Posterior vena cava (tissue), 2 donors: ENCODE results near the gene MYOZ3. TPM values are rescaled to one million over a fixed set of nuclear protein-coding genes. Genes with fewer than 3 reads are reported as not detected.

Experiments
- DNase-seq: peaks from one replicate; pipeline ENCODE4 v3.0.0-alpha.2; 2020; ENCODE audit warnings: low spot score
- intact Hi-C, 2 donors: fragments of 100-400 bp; cut with DNase I; formaldehyde crosslinking; loops; one replicate each; pipeline versions ENCODE4 v1.14.1 to v1.14.2; 2022 to 2023
- long read RNA-seq, 2 donors: library from polyadenylated mRNA; unstranded; transcript quantifications; one replicate each; pipeline ENCODE4 v2.0.0, GENCODE V29; 2020 to 2021
- total RNA-seq, 2 donors: library from RNA; stranded (reverse); fragmentation: NEBNext Ultra II Directional; extraction: Animal tissue kit (Norgen Biotek cat#: 25700); gene quantifications; one replicate each; pipeline ENCODE4 v1.2.1, GENCODE V29; 2021
- donor health status: DM: yes; HTN: yes; CAD: no.
- donor health status: DM: yes; HTN: yes; CAD: no.

The MYOZ3 gene, protein sequence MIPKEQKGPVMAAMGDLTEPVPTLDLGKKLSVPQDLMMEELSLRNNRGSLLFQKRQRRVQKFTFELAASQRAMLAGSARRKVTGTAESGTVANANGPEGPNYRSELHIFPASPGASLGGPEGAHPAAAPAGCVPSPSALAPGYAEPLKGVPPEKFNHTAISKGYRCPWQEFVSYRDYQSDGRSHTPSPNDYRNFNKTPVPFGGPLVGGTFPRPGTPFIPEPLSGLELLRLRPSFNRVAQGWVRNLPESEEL
- 1 to 10 TPM in 1 of 2 donors, under 1 TPM in 1; 0.57 to 1.3 TPM for total RNA-seq
- long read RNA-seq, donor 1, result 0 reads
- long read RNA-seq, donor 2, partial matches to known transcripts, result 1 of 1 reads
- long read RNA-seq, donor 2, other reads (novel, unspliced or antisense), result 0 of 1 reads

DNA sequence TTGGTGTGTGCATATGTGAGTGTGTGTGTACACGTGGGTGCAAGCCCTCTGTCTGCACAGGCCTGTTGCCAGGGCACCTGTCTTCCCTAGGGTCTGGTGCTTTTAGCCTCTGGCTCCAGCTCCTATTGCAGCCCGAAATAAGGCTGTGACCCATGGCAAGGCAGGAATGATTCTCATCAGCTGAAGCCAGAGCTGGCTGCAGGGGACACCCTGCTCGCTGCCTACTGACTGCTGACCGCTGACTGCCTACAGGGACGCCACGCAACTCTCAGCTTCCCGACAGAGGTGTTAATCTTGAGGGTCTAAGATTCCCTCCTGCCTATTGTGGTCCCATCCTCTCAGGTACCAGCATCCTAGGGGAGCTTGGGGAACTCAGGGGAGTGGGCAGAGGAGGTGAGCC lies at the start of gene MYOZ3:
MYOZ3 (plus strand) TSS at position 166 of the 400 bp plus-strand sequence. CDS start 1,691 bp downstream, outside the sequence.
- intact Hi-C loops, result loop anchor here in 1 of 2 donors (5.0 kb wide), 1 partner anchor 999 kb away; no protein-coding TSS in a partner anchor
- DNase-seq, result no peak

DNA sequence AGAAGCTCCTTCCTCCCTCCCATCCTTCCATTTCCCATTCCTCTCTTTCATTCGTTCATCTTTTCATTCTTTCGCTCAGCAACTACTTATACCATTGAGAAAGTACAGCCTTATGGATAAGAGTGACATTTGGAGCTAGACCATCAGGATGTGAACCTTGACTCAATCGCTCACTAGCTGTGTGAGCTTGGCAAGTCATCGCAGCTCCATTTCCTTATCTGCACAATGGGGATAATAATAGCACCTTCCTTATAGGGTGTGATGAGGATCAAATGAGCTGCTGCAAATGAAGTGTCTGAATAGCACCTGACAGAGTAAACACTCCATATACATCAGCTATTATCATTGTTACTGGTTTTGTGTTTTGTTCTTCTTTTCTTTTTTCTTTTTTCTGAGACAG lies 48.6 kb upstream of the MYOZ3 start:
- intact Hi-C loops, result no loop called here
- no peak for DNase-seq

DNA sequence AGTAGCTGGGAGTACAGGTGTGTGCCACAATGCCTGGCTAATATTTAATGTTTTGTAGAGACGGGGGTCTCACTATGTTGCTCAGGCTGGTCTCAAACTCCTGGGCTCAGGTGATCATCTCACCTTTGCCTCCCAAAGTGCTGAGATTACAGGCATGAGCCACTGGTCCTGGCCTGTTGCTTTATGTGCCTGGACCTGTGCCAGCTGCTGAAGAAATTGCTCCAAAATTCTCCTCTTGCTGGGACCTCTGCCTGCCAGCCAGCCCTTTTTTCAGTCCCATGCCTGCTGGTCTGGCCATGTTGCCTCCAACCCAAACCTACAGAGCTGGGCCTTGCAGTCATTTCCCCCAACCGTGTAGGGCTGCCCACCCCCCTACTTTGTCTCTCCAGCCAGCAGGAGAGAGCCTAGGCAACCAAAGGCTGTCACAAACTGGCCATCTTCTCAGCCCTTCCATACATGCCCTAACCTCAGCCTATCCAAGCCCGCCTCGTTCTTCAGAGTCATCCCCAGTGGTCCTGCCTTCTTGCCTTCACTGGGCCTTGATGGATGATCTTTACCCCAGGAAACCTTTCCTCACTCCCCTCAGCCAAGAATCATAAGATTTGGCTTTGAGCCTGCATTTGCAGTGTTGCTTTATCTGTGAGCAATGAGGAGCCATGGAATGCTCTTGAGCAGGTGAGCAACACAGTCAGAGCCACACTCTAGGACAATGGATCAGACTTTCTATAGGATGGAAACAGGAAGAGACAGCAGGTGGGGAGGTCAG lies 48.0 kb upstream of the MYOZ3 start:
- DNase-seq, result no peak
- intact Hi-C loops, result no loop called here

DNA sequence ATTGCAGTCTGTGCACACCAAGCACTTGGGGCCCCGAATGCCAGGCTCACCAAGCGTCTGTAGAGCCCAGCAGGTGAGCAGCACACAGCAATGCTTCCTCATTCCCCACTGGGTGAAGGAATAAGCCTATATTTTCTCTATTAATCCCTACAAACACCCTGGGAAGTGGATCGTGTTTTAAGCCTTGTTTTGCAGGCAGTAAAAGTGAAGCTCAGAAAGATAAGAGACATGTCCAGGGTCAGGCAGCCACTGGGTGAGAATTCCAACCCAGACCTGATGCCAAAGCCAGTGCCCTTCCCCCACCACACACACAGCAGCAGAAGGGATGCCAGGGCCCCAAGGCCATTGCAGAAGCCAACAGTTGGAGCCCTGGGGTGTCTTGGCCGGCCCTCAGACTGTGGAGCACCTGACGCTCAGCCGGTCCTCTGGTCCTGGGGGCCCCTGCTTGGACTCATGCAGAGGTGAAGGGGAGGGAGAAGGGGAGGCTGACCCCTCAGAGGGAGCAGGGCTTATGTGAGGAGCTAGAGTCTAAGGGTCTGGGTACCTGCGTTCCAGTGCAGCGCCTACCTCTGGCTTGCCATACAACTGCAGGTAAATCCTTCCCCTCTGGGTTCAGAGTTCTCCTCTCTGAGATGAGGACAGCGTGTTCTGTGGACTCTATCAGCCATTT lies 46.9 kb upstream of the MYOZ3 start:
- no peak for DNase-seq
- intact Hi-C loops, result no loop called here

DNA sequence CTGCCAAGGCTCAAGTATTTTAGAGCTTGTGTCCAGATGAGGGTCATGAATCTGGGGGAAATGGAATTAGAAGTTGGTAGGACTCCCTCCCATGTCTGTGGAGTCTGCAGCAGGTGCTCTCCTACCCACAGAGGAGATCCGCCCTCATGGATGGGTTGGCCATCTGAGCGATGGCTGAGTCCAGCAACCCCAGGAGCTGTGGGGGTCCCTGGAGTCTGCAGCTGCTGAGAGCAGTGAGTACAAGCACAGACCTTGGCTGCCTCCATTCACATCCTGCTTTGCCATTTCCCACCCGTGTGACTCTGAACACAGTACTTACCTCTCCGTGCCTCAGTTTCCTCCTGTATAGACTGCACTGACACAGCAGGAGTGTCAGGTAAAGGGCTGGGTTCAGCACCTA lies 46.4 kb upstream of the MYOZ3 start:
- no peak for DNase-seq
- intact Hi-C loops, result no loop called here

DNA sequence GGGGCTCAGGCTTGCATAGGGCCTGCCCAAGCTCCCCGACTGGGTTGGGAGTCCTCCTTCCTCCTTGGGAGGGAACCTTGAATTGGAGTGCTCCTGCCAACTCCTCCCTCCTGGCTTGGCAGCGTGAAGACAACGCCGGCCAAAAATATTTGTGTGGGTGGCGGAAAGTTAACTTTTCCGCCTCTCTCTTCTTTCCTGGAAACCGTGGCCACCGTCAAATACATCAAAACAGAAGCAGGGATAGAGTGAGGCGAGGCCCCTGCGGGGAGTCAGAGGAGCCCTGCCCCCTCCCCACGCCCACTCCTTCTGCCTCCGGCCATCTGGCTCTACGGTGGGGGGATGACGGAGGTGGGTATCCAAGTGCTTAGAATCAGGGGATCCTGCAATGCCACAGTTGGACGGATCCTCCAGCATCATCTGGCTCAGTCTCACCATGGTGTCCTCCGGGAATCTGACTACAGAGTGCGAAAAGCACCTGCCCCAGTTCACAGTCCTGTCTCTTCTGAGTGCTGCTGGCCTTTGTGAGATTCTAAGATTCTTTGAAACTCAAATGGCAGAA lies 45.8 kb upstream of the MYOZ3 start:
- DNase-seq, result no peak
- intact Hi-C loops, result no loop called here

DNA sequence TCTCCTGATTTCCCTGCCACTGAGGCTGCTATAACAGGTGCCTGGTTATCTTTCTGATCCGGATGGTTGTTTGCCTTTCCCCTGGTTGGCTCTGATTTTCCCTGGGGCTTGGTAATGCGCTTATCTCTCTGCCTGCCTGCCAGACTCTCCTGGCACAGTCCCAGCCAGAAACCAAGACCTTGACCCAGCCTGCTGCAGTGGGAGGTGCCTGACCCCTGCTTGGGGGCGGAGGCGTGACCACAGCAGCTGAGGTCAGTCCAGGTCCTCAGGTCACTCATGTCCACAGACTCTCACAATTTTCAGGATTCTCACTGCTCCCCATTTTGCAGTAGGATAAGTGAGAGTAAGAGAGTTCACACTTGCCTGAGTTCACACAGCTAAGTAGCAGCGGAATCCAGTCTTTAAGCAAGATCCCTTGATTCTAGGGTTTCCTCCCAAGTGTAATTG lies 45.0 kb upstream of the MYOZ3 start:
- DNase-seq, result no peak
- intact Hi-C loops, result no loop called here

DNA sequence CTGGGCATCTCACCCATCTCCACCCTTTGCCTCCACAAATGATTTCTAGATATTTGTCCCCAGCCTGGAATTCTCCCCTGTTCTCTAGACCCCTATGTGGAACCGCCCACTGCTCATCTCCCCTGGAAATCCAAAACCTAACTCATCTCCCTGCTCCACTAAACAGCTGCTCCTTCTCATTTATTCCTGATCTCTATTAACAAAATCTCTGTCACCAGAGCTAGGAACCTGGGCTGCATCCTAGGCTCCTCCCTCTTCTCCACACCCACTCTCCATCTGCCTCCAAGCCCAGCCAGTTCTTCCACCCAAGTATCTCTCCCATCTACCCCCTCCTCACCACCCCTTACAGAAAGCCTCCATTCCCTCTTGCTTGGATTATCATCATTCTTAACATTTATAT lies 44.5 kb upstream of the MYOZ3 start:
- no peak for DNase-seq
- intact Hi-C loops, result no loop called here

DNA sequence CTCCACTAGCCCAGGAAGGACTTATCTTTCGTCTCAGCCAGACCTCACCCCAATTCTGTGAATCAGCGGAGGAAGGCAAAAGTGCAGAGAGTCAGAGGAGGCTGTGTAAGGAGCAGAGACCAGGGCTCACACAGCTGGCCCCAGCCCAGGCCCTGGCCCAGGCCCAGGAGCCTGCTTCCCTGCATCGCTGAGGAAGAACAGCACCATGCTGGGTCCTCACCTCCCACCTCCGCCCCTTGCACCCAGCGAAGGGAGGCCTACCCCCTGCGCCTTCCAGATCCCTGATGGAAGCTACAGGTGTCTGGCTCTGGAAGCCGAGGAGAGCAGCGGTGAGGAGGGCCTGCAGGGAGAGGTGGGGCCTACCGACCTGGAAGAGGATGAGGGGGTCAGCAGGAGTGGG lies 42.9 kb upstream of the MYOZ3 start:
- no peak for DNase-seq
- intact Hi-C loops, result no loop called here

DNA sequence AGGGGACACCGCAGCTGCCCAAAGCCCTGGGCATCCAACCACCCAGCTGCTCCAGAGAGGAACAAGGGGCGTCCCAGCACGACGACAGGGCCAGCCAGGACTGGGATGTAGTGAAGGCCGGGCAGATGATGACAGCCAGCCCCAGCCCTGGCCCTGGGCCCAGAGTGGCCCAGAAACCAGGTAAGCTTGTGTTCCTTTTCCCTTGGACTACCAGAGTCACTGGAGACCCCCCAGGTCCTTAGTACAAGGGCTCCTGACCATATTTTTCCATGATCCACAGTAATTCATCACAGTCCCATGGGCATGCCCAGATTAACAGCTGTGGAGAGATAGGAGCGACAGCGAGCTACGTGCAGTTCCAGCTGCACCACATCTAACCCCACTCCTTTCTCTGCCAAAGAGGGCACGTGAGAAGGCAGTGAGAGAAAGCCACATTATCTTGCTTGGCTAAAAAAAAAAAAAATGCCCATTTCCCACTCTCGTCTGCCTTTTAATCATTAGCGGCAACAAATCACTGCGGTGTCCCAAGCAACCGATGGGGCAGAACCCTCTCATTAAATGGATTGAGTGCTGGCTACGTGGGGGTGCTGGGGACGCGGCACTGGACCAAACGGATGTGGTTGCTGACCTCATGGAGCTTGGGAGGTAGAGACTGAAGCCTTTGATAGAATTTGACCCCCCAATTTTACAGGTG lies 42.3 kb upstream of the MYOZ3 start:
- intact Hi-C loops, result no loop called here
- no peak for DNase-seq

DNA sequence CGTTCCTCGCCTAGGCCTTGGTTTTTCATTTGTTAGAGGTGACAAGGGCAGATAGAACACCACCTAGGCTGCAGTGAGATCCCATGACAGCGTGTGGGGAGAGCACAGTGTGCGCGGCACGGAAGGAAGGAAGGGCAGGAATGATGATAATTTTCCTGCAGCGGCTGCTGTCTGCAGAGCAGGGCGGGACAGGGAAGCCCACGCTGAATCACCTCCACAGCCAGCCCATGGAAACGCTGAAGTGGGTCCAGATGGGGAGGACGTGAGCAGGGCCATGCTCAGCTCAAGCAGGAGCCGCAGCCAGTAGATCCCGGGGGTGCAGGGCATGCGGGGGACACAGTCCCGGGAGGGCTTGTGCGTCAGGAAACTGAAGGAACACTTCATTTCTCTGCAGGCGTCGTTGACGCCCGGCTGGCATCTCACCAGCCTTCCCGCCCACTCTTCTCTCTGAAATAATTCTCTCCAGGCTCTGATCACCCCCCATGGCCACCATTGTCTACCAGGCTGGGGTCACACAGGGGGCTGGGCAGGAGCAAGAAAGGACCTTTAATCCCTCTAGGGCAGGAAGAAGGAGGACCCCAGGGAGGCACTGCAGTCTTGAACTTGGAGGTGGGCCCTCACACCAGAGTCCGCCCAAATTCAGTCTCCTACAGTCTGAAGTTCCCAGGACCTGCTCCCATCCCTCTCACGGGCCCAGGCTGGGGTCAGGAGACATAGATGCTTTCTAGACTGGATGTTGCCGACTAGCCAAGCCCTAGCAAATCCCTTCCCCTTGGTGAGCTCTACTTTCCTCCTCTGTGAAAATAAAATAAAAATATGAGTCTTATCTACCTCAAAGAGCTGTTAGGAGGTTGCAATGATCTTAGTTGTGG lies 41.5 kb upstream of the MYOZ3 start:
- DNase-seq, result peak; percentile 92
- intact Hi-C loops, result no loop called here

DNA sequence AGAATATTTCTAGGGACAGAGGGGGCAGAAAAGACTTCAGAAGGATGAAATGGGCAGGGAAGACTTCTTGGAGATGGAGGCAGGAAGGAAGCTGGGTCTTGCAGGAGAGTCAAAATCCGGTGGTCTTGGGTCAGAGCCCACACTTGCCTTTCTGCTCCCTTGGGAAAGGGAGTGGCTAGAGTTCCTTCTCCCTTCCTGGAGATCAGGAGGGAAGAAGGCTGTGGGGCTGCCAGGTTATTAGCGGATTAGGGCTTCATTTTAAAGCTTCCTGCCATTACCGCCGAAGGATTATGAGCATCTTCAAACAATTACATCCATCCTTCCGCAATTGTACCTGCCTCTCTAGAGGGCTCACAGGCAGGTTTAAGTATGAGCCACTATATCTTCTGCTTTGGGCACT lies 39.8 kb upstream of the MYOZ3 start:
- no peak for DNase-seq
- intact Hi-C loops, result no loop called here

DNA sequence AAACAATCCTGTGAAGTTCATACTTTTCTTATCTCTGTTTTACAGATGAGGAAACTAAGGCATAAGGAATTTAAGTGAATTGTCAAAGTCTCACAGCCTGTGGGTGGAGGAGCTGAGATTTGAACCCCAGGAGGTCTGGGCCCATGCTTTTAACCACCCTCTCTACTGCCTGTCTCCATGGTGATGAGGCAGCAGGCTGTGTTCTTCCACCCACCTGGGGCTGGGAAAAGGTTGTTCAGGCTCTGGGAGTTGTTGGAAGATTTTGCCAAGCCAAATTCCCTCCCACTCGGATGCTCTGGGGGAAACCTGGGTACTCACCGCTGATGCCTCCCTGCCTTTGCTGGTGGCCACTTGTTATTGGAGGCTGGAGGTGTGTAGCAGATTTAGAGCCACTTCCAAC lies 38.9 kb upstream of the MYOZ3 start:
- intact Hi-C loops, result no loop called here
- DNase-seq, result no peak

DNA sequence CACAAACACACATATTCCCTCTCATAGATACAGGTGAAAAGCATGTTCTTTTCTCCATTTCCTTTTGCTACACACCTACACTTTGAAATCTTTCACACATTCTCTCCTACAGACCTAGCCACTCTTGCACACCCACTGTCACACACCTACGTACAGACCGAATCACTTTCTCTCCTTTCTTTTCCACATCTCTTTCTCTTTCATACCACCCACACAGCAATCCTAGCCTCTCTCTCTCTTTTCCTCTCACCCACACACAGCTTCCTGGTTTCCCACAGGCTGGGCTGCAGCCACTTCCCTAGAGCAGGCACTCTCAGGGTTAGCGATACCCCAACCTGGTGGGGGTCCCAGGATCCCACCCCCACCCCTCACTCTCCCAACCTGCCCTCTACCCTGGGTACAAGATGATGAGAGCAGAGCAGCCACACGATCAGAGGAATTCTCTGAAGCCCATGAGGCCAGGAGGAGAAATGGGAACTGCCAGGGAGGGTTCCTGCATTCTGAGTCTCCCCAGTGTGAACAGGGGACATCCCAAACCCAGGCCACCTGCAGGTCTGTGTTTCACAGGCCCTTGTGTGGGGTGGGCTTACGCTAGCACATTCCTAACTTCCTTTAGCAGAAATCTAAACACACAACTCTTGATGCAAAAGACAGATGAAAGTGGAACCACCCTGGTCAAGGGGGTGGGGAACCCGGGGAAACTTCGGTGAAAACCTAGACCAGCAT lies 37.7 kb upstream of the MYOZ3 start:
- DNase-seq, result no peak
- intact Hi-C loops, result no loop called here

DNA sequence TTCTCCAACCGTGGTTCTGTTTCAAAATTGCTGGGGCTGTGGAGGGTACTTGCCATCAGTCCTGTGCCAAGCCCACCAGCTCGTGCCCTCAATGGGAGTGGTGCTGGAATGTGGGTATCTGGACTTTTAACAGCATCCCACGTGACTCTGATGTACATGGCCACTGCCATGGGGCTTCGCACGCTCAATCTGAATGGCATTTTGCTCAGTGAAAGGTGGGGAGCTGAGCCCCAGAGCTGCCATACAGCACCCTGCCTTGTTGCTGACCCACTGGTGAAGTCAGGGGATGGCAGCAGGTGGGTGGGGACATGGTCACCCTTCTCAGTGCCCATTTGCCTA lies 37.2 kb upstream of the MYOZ3 start:
- DNase-seq, result no peak
- intact Hi-C loops, result no loop called here

DNA sequence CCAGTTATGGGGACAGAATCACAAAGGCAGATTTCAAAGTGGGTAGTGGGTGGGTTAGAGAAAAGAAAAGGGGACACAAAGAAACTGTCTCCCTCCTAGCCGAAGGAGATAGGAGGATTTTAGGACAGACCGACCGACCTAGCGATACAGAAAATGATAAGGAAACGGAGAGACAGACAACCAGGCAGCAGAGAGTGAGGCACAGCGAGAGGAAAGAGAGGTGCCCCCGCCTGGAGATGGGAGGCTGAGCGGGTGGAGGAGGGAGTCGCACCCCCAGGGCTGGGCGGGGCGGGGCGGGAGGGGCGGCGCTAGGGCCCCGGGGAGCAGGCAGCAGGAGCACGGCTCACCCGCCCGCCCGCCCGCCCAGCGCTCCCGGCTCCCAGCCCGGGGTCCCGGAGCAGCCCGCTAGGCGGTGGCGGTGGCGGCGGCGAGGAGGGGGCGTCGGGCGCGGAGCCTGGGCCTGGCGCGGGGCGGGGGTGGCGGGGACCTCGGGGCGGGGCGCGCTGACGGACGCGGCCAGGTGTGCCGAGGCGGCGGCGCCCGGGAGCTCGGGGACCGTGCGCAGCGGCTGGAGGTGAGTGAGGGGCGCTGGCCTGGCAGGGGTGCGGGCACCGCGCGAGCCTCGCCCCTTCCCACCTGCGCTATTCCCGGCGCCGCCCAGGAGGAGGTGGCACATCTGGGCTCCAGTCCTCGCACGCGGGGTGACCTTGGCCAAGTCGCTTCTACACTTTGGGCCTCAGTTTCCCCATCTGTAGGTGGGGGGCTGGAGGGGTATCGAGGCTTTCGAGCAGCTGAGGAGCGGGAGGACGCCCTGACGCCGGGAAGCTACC lies 36.5 kb upstream of the MYOZ3 start:
- DNase-seq, result no peak
- intact Hi-C loops, result no loop called here

DNA sequence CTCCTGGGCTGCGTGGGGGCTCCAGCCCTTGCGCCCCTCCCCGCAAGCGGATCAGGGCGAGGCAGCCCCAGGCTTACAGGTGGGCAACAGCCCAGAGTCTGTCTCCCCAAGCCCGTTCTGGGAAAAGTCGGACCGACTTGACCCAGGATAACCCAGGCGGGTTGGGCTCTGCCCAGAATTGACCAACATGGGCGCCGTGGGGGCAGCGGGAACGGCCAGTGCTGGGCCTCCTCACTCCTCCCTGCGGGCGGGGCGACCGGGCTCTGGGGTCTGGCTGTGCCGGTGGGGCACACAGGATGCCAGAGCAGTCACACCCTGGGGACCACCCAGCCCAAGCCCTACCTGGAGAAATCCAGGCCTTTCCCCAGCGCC lies 35.9 kb upstream of the MYOZ3 start:
- no peak for DNase-seq
- intact Hi-C loops, result no loop called here
